Measurements from ENCODE around the gene PPM1E.

- TF ChIP-seq, protein P1, sequence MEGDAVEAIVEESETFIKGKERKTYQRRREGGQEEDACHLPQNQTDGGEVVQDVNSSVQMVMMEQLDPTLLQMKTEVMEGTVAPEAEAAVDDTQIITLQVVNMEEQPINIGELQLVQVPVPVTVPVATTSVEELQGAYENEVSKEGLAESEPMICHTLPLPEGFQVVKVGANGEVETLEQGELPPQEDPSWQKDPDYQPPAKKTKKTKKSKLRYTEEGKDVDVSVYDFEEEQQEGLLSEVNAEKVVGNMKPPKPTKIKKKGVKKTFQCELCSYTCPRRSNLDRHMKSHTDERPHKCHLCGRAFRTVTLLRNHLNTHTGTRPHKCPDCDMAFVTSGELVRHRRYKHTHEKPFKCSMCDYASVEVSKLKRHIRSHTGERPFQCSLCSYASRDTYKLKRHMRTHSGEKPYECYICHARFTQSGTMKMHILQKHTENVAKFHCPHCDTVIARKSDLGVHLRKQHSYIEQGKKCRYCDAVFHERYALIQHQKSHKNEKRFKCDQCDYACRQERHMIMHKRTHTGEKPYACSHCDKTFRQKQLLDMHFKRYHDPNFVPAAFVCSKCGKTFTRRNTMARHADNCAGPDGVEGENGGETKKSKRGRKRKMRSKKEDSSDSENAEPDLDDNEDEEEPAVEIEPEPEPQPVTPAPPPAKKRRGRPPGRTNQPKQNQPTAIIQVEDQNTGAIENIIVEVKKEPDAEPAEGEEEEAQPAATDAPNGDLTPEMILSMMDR (IDR thresholded peaks at IDR 0.05): no peak
- no peak for TF ChIP-seq POLR2A (IDR thresholded peaks at IDR 0.05)
Observed at GRCh38 chr17:59002126-59002525, 246.5 kb downstream of the PPM1E start.

All from heart left ventricle (tissue), 13 donors.